ENCODE results near the gene IZUMO4. TPM values are rescaled to one million over a fixed set of nuclear protein-coding genes. Genes with fewer than 3 reads are reported as not detected.
A peak's percentile ranks its signal among the peaks of the same experiment; 100 is the strongest.

The IZUMO4 gene
- total RNA-seq, 1 donor from 2014 or later: 5.8 TPM

DNA sequence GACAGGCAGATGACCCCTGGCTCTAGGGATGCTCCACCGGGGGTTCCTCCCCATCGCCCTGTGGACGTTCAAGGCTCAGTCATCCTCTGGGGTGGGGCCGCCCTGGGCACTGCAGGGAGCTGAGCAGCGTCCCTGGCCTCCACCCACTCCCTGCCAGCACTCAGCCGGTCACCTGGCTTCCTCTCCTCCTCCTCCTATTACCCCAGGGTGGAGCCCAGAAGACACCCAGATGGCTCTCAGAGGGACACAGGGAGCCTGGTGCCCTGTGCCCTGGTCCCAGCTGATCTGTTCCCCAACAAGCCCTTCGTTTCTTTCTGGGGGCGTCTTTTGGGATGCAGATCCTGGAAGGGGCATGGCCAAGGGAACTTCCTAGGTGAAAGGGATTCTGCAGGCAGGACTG lies 42.0 kb upstream of the IZUMO4 start:
- H3K9me3 ChIP-seq (ENCODE audit: insufficient read depth, low read depth, low read length): no peaks in the 10 kb centered on the region
- Mint-ChIP-seq H3K4me1 (ENCODE audit: low read depth, unreplicated experiment) (peaks cover 4% of the 10 kb centered on the region), H3K27me3 (ENCODE audit: low read depth, unreplicated experiment) (no peaks in the 10 kb centered on the region), H3K4me3 (ENCODE audit: unreplicated experiment) (no peak overlapping the region), H3K36me3 (ENCODE audit: low read depth, unreplicated experiment) (no peaks in the 10 kb centered on the region), H3K9me3 (ENCODE audit: unreplicated experiment) (no peaks in the 10 kb centered on the region), H3K27ac (ENCODE audit: unreplicated experiment) (no peak overlapping the region)
- peaks cover 18% of the 10 kb centered on the region for H3K4me1 ChIP-seq (ENCODE audit: insufficient read depth, low read length)
- H4K20me1 ChIP-seq (ENCODE audit: insufficient read depth, low read length): peaks cover 7% of the 10 kb centered on the region
- no peak overlapping the region for H3K27ac ChIP-seq (ENCODE audit: low read depth, low read length)
- no peak for TF ChIP-seq EZH2 (IDR thresholded peaks at IDR 0.05; ENCODE audit: insufficient read depth, low read length)
- TF ChIP-seq, protein P1, sequence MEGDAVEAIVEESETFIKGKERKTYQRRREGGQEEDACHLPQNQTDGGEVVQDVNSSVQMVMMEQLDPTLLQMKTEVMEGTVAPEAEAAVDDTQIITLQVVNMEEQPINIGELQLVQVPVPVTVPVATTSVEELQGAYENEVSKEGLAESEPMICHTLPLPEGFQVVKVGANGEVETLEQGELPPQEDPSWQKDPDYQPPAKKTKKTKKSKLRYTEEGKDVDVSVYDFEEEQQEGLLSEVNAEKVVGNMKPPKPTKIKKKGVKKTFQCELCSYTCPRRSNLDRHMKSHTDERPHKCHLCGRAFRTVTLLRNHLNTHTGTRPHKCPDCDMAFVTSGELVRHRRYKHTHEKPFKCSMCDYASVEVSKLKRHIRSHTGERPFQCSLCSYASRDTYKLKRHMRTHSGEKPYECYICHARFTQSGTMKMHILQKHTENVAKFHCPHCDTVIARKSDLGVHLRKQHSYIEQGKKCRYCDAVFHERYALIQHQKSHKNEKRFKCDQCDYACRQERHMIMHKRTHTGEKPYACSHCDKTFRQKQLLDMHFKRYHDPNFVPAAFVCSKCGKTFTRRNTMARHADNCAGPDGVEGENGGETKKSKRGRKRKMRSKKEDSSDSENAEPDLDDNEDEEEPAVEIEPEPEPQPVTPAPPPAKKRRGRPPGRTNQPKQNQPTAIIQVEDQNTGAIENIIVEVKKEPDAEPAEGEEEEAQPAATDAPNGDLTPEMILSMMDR (IDR thresholded peaks at IDR 0.05; ENCODE audit: insufficient read depth, low read depth, low read length): no peak
- no peak for FAIRE-seq
- no peaks in the 10 kb centered on the region for H3K27me3 ChIP-seq (ENCODE audit: insufficient read depth, low read length)
- no peak overlapping the region for H3K4me3 ChIP-seq (ENCODE audit: insufficient read depth, low read depth, low read length)
- H3K4me2 ChIP-seq (ENCODE audit: low read length): no peak overlapping the region
- no peak for DNase-seq (ENCODE audit: low read depth)
- H3K9ac ChIP-seq (ENCODE audit: low read length): no peak overlapping the region
- no peak overlapping the region for H2AFZ ChIP-seq (ENCODE audit: low read depth, low read length)
- no peaks in the 10 kb centered on the region for H3K36me3 ChIP-seq (ENCODE audit: insufficient read depth, low read length)
- H3K79me2 ChIP-seq (ENCODE audit: insufficient read depth, low read length): peaks cover 9% of the 10 kb centered on the region

DNA sequence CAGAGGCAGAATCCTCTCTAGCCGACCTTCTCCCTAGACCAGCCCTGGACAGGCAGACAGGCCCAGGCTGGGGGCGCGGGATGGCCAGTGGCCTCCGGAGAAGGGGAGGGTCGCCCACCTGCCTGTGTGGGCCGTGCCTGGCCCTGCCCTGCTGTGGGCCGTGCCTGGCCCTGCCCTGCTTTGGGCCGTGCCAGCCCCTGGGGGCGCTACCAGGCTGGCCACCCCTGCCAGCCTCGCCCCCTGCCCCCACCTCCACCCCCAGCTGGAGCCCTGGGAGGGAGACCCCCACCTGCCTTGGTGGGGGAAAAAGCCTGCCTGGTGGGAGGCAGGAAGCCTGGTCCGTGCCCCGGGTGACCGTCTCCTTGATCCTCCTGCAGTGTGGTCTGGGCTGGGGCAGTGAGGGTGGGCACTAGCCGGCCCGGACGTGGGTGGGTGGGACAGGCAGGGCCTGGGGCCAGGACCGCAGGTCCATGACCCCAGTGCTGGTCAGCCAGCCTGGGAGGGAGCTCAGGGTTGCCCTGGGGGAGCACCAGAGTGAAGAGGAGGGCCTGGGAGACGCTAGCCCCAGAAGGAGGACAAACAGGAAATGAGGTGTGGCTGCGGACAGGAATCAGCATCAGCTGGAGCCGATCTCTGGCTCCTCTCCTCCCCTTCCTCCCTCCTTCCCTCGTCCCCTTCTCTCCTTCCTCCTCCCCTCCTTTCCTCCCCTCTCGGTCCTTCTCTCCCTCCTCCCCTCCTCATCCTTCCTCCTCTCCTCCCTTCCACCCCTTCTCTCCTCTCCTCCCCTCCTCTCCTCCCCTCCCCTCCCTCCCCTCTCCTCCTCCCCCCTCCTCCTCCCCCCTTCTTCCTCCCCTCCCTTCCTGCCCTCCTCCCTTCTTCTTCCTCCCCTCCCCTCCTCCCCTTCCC lies 40.5 kb upstream of the IZUMO4 start:
- H3K9me3 Mint-ChIP-seq (ENCODE audit: unreplicated experiment): no peaks in the 10 kb centered on the region
- no peaks in the 10 kb centered on the region for H3K27me3 ChIP-seq (ENCODE audit: insufficient read depth, low read length)
- H3K4me3 Mint-ChIP-seq (ENCODE audit: unreplicated experiment): no peak overlapping the region
- H4K20me1 ChIP-seq (ENCODE audit: insufficient read depth, low read length): no peaks in the 10 kb centered on the region
- peak overlapping the region; percentile 41 for H3K27ac ChIP-seq (ENCODE audit: low read depth, low read length)
- peak; percentile 63 for DNase-seq (ENCODE audit: low read depth)
- no peaks in the 10 kb centered on the region for H3K36me3 Mint-ChIP-seq (ENCODE audit: low read depth, unreplicated experiment)
- no peak for FAIRE-seq
- no peaks in the 10 kb centered on the region for H3K27me3 Mint-ChIP-seq (ENCODE audit: low read depth, unreplicated experiment)
- no peaks in the 10 kb centered on the region for H3K79me2 ChIP-seq (ENCODE audit: insufficient read depth, low read length)
- H2AFZ ChIP-seq (ENCODE audit: low read depth, low read length): peak overlapping the region; percentile 86
- TF ChIP-seq, protein P1 (IDR thresholded peaks at IDR 0.05; ENCODE audit: insufficient read depth, low read depth, low read length): no peak
- TF ChIP-seq EZH2 (IDR thresholded peaks at IDR 0.05; ENCODE audit: insufficient read depth, low read length): no peak
- H3K27ac Mint-ChIP-seq (ENCODE audit: unreplicated experiment): peak overlapping the region; percentile 85
- H3K4me1 ChIP-seq (ENCODE audit: insufficient read depth, low read length): peaks cover 28% of the 10 kb centered on the region
- no peak overlapping the region for H3K4me3 ChIP-seq (ENCODE audit: insufficient read depth, low read depth, low read length)
- H3K4me2 ChIP-seq (ENCODE audit: low read length): peak overlapping the region; percentile 67
- no peaks in the 10 kb centered on the region for H3K36me3 ChIP-seq (ENCODE audit: insufficient read depth, low read length)
- H3K9me3 ChIP-seq (ENCODE audit: insufficient read depth, low read depth, low read length): no peaks in the 10 kb centered on the region
- peak overlapping the region; percentile 43 for H3K9ac ChIP-seq (ENCODE audit: low read length)
- peaks cover 10% of the 10 kb centered on the region for H3K4me1 Mint-ChIP-seq (ENCODE audit: low read depth, unreplicated experiment)

DNA sequence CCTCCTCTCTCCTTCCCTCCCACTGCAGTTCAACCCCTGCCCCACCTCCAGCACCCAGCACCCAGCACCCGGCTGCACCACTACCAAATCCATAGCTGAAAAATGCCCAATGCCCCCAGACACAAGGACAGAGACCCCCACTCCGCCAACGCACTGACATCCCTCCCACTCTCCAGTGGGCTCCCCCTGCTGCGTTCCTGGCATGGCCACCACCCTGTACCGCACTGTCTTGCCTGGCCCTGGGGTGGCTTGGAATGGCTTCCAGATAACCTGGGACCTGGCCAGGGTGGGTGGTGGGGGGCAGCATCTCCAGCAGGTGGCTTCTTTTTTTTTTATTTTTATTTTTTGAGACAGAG lies 39.9 kb upstream of the IZUMO4 start:
- H3K4me2 ChIP-seq (ENCODE audit: low read length): no peak overlapping the region
- no peak overlapping the region for H3K27ac ChIP-seq (ENCODE audit: low read depth, low read length)
- no peaks in the 10 kb centered on the region for H4K20me1 ChIP-seq (ENCODE audit: insufficient read depth, low read length)
- peaks cover 30% of the 10 kb centered on the region for H3K4me1 ChIP-seq (ENCODE audit: insufficient read depth, low read length)
- H3K36me3 Mint-ChIP-seq (ENCODE audit: low read depth, unreplicated experiment): no peaks in the 10 kb centered on the region
- H3K9ac ChIP-seq (ENCODE audit: low read length): no peak overlapping the region
- FAIRE-seq (no peak), DNase-seq (ENCODE audit: low read depth) (no peak)
- TF ChIP-seq EZH2 (IDR thresholded peaks at IDR 0.05; ENCODE audit: insufficient read depth, low read length): no peak
- no peak overlapping the region for H3K4me3 Mint-ChIP-seq (ENCODE audit: unreplicated experiment)
- H3K79me2 ChIP-seq (ENCODE audit: insufficient read depth, low read length): no peaks in the 10 kb centered on the region
- no peaks in the 10 kb centered on the region for H3K36me3 ChIP-seq (ENCODE audit: insufficient read depth, low read length)
- H3K27ac Mint-ChIP-seq (ENCODE audit: unreplicated experiment): no peak overlapping the region
- peaks cover 10% of the 10 kb centered on the region for H3K4me1 Mint-ChIP-seq (ENCODE audit: low read depth, unreplicated experiment)
- H3K27me3 ChIP-seq (ENCODE audit: insufficient read depth, low read length): no peaks in the 10 kb centered on the region
- no peaks in the 10 kb centered on the region for H3K9me3 Mint-ChIP-seq (ENCODE audit: unreplicated experiment)
- no peaks in the 10 kb centered on the region for H3K27me3 Mint-ChIP-seq (ENCODE audit: low read depth, unreplicated experiment)
- H3K4me3 ChIP-seq (ENCODE audit: insufficient read depth, low read depth, low read length): no peak overlapping the region
- H3K9me3 ChIP-seq (ENCODE audit: insufficient read depth, low read depth, low read length): no peaks in the 10 kb centered on the region
- H2AFZ ChIP-seq (ENCODE audit: low read depth, low read length): no peak overlapping the region

All from astrocyte (in vitro differentiated cells and primary cell).